Measurements from ENCODE around the gene CHMP1B. TPM values are rescaled to one million over a fixed set of nuclear protein-coding genes. Genes with fewer than 3 reads are reported as not detected.

The CHMP1B gene
- total and polyA plus RNA-seq, 9 of the 15 experiments (the other 6 are each of a cell fraction or from before 2014, with no cell fraction given) = 12.3 to 29.9 (median 19.0) TPM

DNA sequence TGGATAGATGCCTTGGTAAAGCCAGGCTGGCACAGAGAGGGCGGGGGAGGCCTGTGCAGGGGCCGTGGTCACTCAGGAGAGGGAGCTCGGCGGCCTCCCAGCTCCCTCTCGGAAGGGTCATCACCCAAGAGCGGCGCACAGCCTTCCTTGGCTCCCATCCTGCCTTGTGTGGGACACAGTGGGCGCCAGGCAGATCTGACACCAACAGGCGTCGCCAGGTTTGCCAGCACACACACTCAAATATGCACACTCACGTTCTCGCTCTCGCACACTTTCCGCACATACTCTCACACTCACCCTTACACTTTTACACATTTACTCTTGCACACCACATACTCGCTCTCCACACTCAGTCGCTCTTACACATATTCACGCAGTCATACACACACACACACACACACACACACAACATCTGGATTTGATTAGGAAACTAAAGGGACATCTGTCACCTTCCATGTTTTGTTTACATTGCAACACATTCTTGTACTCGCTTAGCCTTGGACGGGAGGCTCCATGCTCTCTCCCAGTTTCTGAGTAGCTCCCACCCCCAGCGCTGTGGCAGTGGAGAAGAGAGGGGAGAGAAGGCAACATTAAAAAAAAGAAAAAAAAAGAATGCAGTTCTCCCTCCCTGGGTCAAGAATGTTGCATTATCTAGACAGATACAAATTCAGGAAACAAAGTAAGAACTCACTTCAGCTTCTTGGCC lies 10.5 kb downstream of the CHMP1B start:
- BruUV-seq (replicated peaks) = no TSS peak
- Histone ChIP-seq H3K9me1 (ENCODE audit: control insufficient read depth, insufficient read depth, low read length) (no peaks in the 10 kb centered on the region), H3K27ac (ENCODE audit: extremely low read depth, low read depth, low read length) (no peak overlapping the region), H3K9me3 (replicated peaks; ENCODE audit: control insufficient read depth, insufficient read depth, low read depth, low read length) (no peaks in the 10 kb centered on the region), H4K20me1 (replicated peaks; ENCODE audit: control insufficient read depth, insufficient read depth, low read length) (no peaks in the 10 kb centered on the region), H3K4me3 (no peak overlapping the region), H3K36me3 (ENCODE audit: control insufficient read depth, insufficient read depth, low read length) (no peaks in the 10 kb centered on the region), H2AFZ (ENCODE audit: low read depth, low read length) (no peak overlapping the region), H3K9ac (ENCODE audit: insufficient read depth in 1 of 2, low read depth in 2 of 2, low read length in 2 of 2) (no peak overlapping the region), H3K4me1 (replicated peaks in 1 of 2; ENCODE audit: control insufficient read depth in 2 of 2, insufficient read depth in 2 of 2, low read length in 2 of 2) (peaks cover 22 to 27% of the 10 kb centered on the region in 2 experiments), H3K27me3 (ENCODE audit: control insufficient read depth in 2 of 2, insufficient read depth in 2 of 2, low read length in 2 of 2) (peaks cover 2 to 4% of the 10 kb centered on the region in 2 experiments; a peak in 1 of 5 replicates), H3K4me2 (ENCODE audit: insufficient read depth, low read length) (no peak overlapping the region), H3K79me2 (ENCODE audit: control insufficient read depth, insufficient read depth, low read length) (no peaks in the 10 kb centered on the region)
- CTCF ChIA-PET (ENCODE audit: low intra/inter-chr PET ratio) = no interaction called here
- ATAC-seq = no peak
- in situ Hi-C loops (cut with MboI) = no loop called here
- POLR2A ChIA-PET = interaction anchor here (1.2 to 1.4 kb wide), 2 partner anchors 9 to 41 kb away, joined by 4 read pairs; no protein-coding TSS in a partner anchor
- intact Hi-C loops (cut with micrococcal nuclease) = no loop called here
- TF ChIP-seq CBFA2T2 (conservative IDR thresholded peaks at IDR 0.05) = 0 out of 2 replicates have a peak, but pooled peaks have one; percentile 11
- no peak for TF ChIP-seq SAFB2 (IDR thresholded peaks at IDR 0.05; ENCODE audit: borderline replicate concordance, low read depth, low read length, severe bottlenecking)
- 84% methylated on average over 16 of the region's 20 CpGs for WGBS (ENCODE audit: insufficient coverage, low coverage, missing lambda C conversion rate)
- no peak for FAIRE-seq
- no peak for DNase-seq (ENCODE audit: extremely low read depth in 1 of 4, low spot score in 3 of 4)

GRCh38 chr18:11862468-11863137 lies 11.4 kb downstream of the CHMP1B start:
- ChIA-PET CTCF (ENCODE audit: low intra/inter-chr PET ratio) (no interaction called here), POLR2A (interaction anchor here (1.0 to 1.4 kb wide), 3 partner anchors 8 to 85 kb away, joined by 3 to 4 read pairs (median 4); no protein-coding TSS in a partner anchor)
- ATAC-seq = no peak
- Histone ChIP-seq H3K4me3 (no peak overlapping the region), H3K4me1 (replicated peaks in 1 of 2; ENCODE audit: control insufficient read depth in 2 of 2, insufficient read depth in 2 of 2, low read length in 2 of 2) (peaks cover 14 to 20% of the 10 kb centered on the region in 2 experiments), H3K36me3 (ENCODE audit: control insufficient read depth, insufficient read depth, low read length) (no peaks in the 10 kb centered on the region), H3K9me1 (ENCODE audit: control insufficient read depth, insufficient read depth, low read length) (no peaks in the 10 kb centered on the region), H4K20me1 (replicated peaks; ENCODE audit: control insufficient read depth, insufficient read depth, low read length) (no peaks in the 10 kb centered on the region), H2AFZ (ENCODE audit: low read depth, low read length) (no peak overlapping the region), H3K4me2 (ENCODE audit: insufficient read depth, low read length) (no peak overlapping the region), H3K27ac (ENCODE audit: extremely low read depth, low read depth, low read length) (no peak overlapping the region), H3K9ac (ENCODE audit: insufficient read depth in 1 of 2, low read depth in 2 of 2, low read length in 2 of 2) (no peak overlapping the region), H3K79me2 (ENCODE audit: control insufficient read depth, insufficient read depth, low read length) (no peaks in the 10 kb centered on the region), H3K9me3 (replicated peaks; ENCODE audit: control insufficient read depth, insufficient read depth, low read depth, low read length) (no peaks in the 10 kb centered on the region), H3K27me3 (ENCODE audit: control insufficient read depth in 2 of 2, insufficient read depth in 2 of 2, low read length in 2 of 2) (peaks cover 2 to 4% of the 10 kb centered on the region in 2 experiments; a peak in 1 of 5 replicates)
- no TSS peak for BruUV-seq (replicated peaks)
- WGBS (ENCODE audit: insufficient coverage, low coverage, missing lambda C conversion rate) = 26% methylated on average over 6 of the region's 6 CpGs
- FAIRE-seq = no peak
- intact Hi-C loops (cut with micrococcal nuclease) = no loop called here
- no peak for DNase-seq (ENCODE audit: extremely low read depth in 1 of 4, low spot score in 3 of 4)
- in situ Hi-C loops (cut with MboI) = no loop called here
- TF ChIP-seq ZBTB7A (IDR thresholded peaks at IDR 0.05; ENCODE audit: borderline replicate concordance, control insufficient read depth, low read depth, low read length) = no peak
- TF ChIP-seq BCOR (IDR thresholded peaks at IDR 0.05) = no peak
- no peak for TF ChIP-seq MYNN (IDR thresholded peaks at IDR 0.05)
- TF ChIP-seq MYNN (CRISPR knock-in tag; IDR thresholded peaks at IDR 0.05) = no peak
- TF ChIP-seq ZNF134 (CRISPR knock-in tag; conservative IDR thresholded peaks at IDR 0.05) = no peak
- TF ChIP-seq CEBPG (CRISPR knock-in tag; IDR thresholded peaks at IDR 0.05) = no peak
- TF ChIP-seq CEBPG (tag; conservative IDR thresholded peaks at IDR 0.05 in 1 of 2, IDR thresholded peaks at IDR 0.05 in 1 of 2) = peak; percentile 37 to 61; a peak in 2 of 4 replicates
- no peak for TF ChIP-seq IRF2 (CRISPR knock-in tag; IDR thresholded peaks at IDR 0.05)
- TF ChIP-seq, protein P1, sequence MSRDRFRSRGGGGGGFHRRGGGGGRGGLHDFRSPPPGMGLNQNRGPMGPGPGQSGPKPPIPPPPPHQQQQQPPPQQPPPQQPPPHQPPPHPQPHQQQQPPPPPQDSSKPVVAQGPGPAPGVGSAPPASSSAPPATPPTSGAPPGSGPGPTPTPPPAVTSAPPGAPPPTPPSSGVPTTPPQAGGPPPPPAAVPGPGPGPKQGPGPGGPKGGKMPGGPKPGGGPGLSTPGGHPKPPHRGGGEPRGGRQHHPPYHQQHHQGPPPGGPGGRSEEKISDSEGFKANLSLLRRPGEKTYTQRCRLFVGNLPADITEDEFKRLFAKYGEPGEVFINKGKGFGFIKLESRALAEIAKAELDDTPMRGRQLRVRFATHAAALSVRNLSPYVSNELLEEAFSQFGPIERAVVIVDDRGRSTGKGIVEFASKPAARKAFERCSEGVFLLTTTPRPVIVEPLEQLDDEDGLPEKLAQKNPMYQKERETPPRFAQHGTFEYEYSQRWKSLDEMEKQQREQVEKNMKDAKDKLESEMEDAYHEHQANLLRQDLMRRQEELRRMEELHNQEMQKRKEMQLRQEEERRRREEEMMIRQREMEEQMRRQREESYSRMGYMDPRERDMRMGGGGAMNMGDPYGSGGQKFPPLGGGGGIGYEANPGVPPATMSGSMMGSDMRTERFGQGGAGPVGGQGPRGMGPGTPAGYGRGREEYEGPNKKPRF (IDR thresholded peaks at IDR 0.05; ENCODE audit: low read depth, low read length) = no peak
